ENCODE data around the gene RARRES2. TPM values are rescaled to one million over a fixed set of nuclear protein-coding genes. Genes with fewer than 3 reads are reported as not detected.
A peak's percentile ranks its signal among the peaks of the same experiment; 100 is the strongest.

Gene RARRES2
- total RNA-seq, 2 experiments from 2014 or later, result not detected

- H3K4me1 Mint-ChIP-seq, result peaks cover 37% of the 10 kb centered on the region
- peaks cover 3% of the 10 kb centered on the region for H3K9me3 Mint-ChIP-seq
- H3K4me3 Mint-ChIP-seq, result no peak overlapping the region
- peaks cover 7% of the 10 kb centered on the region for H3K36me3 Mint-ChIP-seq
- peaks cover 7% of the 10 kb centered on the region for H3K27me3 Mint-ChIP-seq
- ATAC-seq (ENCODE audit: low read depth), result no peak
- no peak overlapping the region for H3K27ac Mint-ChIP-seq
- POLR2A ChIA-PET, result interaction anchor here (0.5 to 1.0 kb wide), 2 partner anchors 51 to 65 kb away, joined by 3 read pairs; no protein-coding TSS in a partner anchor
- DNase-seq, result peak; percentile 25
Measured at GRCh38 chr7:150356265-150356897, 15.0 kb upstream of the RARRES2 start.

GRCh38 chr7:150355666-150356059 is 14.2 kb upstream of the RARRES2 start:
- DNase-seq, result peak; percentile 8
- no peak overlapping the region for H3K4me3 Mint-ChIP-seq

GRCh38 chr7:150351587-150352194 is 10.3 kb upstream of the RARRES2 start:
- H3K9me3 Mint-ChIP-seq, result no peaks in the 10 kb centered on the region
- no peak overlapping the region for H3K27ac Mint-ChIP-seq
- POLR2A ChIA-PET, result interaction anchor here (1.3 kb wide), 1 partner anchor 17 kb away, joined by 3 read pairs; the partner anchor contains the start of gene REPIN1
- H3K4me1 Mint-ChIP-seq, result peaks cover 4% of the 10 kb centered on the region
- H3K4me3 Mint-ChIP-seq, result no peak overlapping the region
- ATAC-seq (ENCODE audit: low read depth) (no peak), DNase-seq (no peak)
- peaks cover 10% of the 10 kb centered on the region for H3K27me3 Mint-ChIP-seq
- H3K36me3 Mint-ChIP-seq, result no peaks in the 10 kb centered on the region

More at GRCh38 chr7:150355666-150356059, 14.2 kb upstream of the RARRES2 start:
- peaks cover 3% of the 10 kb centered on the region for H3K9me3 Mint-ChIP-seq
- peaks cover 7% of the 10 kb centered on the region for H3K36me3 Mint-ChIP-seq
- ATAC-seq (ENCODE audit: low read depth), result no peak
- H3K27me3 Mint-ChIP-seq, result peaks cover 7% of the 10 kb centered on the region
- peaks cover 37% of the 10 kb centered on the region for H3K4me1 Mint-ChIP-seq
- POLR2A ChIA-PET, result interaction anchor here (0.6 to 1.0 kb wide), 3 partner anchors 17 to 51 kb away, joined by 3 read pairs; no protein-coding TSS in a partner anchor
- H3K27ac Mint-ChIP-seq, result no peak overlapping the region

- peaks cover 35% of the 10 kb centered on the region for H3K27me3 Mint-ChIP-seq
- H3K36me3 Mint-ChIP-seq, result no peaks in the 10 kb centered on the region
- no peaks in the 10 kb centered on the region for H3K9me3 Mint-ChIP-seq
- POLR2A ChIA-PET, result no interaction called here
- no peak overlapping the region for H3K27ac Mint-ChIP-seq
- no peak for DNase-seq
- H3K4me1 Mint-ChIP-seq, result no peaks in the 10 kb centered on the region
- no peak overlapping the region for H3K4me3 Mint-ChIP-seq
- no peak for ATAC-seq (ENCODE audit: low read depth)
Measured at GRCh38 chr7:150346922-150347321, 5.5 kb upstream of the RARRES2 start.

GRCh38 chr7:150345012-150345411 is 3.6 kb upstream of the RARRES2 start:
- no peak overlapping the region for H3K4me3 Mint-ChIP-seq
- DNase-seq, result no peak

GRCh38 chr7:150344299-150344698 is 2.9 kb upstream of the RARRES2 start:
- Mint-ChIP-seq H3K9me3 (no peaks in the 10 kb centered on the region), H3K4me1 (peaks cover 2% of the 10 kb centered on the region), H3K27ac (no peak overlapping the region), H3K27me3 (peaks cover 39% of the 10 kb centered on the region), H3K4me3 (no peak overlapping the region), H3K36me3 (no peaks in the 10 kb centered on the region)
- DNase-seq (no peak), ATAC-seq (ENCODE audit: low read depth) (no peak)
- POLR2A ChIA-PET, result no interaction called here

More at GRCh38 chr7:150345012-150345411, 3.6 kb upstream of the RARRES2 start:
- Mint-ChIP-seq H3K9me3 (no peaks in the 10 kb centered on the region), H3K27ac (no peak overlapping the region), H3K4me1 (peaks cover 2% of the 10 kb centered on the region), H3K27me3 (peaks cover 39% of the 10 kb centered on the region), H3K36me3 (no peaks in the 10 kb centered on the region)
- no peak for ATAC-seq (ENCODE audit: low read depth)
- POLR2A ChIA-PET, result interaction anchor here (0.6 kb wide), 1 partner anchor 46 kb away, joined by 4 read pairs; no protein-coding TSS in a partner anchor

GRCh38 chr7:150343225-150343624 is 1.8 kb upstream of the RARRES2 start:
- H3K27me3 Mint-ChIP-seq, result peaks cover 35% of the 10 kb centered on the region
- POLR2A ChIA-PET, result no interaction called here
- no peak overlapping the region for H3K4me3 Mint-ChIP-seq
- no peak for DNase-seq
- H3K4me1 Mint-ChIP-seq, result peaks cover 2% of the 10 kb centered on the region
- H3K27ac Mint-ChIP-seq, result no peak overlapping the region
- no peaks in the 10 kb centered on the region for H3K9me3 Mint-ChIP-seq
- ATAC-seq (ENCODE audit: low read depth), result no peak
- H3K36me3 Mint-ChIP-seq, result no peaks in the 10 kb centered on the region

GRCh38 chr7:150342121-150342408 is 636 bp upstream of the RARRES2 start:
- Mint-ChIP-seq H3K9me3 (no peaks in the 10 kb centered on the region), H3K36me3 (peaks cover 3% of the 10 kb centered on the region), H3K4me3 (no peak overlapping the region), H3K27me3 (peaks cover 35% of the 10 kb centered on the region), H3K4me1 (peaks cover 2% of the 10 kb centered on the region), H3K27ac (peak overlapping the region; percentile 24)
- ATAC-seq (ENCODE audit: low read depth) (no peak), DNase-seq (peak; percentile 7)
- POLR2A ChIA-PET, result no interaction called here

GRCh38 chr7:150340875-150341262 is 560 bp downstream of the RARRES2 start:
- no peak overlapping the region for H3K27ac Mint-ChIP-seq

GRCh38 chr7:150340024-150340749 is 1.2 kb downstream of the RARRES2 start:
- peaks cover 3% of the 10 kb centered on the region for H3K36me3 Mint-ChIP-seq
- H3K4me3 Mint-ChIP-seq, result no peak overlapping the region
- DNase-seq (no peak), ATAC-seq (ENCODE audit: low read depth) (peak; percentile 56)
- no peak overlapping the region for H3K27ac Mint-ChIP-seq
- H3K9me3 Mint-ChIP-seq, result no peaks in the 10 kb centered on the region
- POLR2A ChIA-PET, result interaction anchor here (0.9 to 1.3 kb wide), 2 partner anchors 29 to 93 kb away, joined by 3 read pairs; partner anchors contain the start of gene REPIN1
- H3K4me1 Mint-ChIP-seq, result peaks cover 2% of the 10 kb centered on the region
- peaks cover 28% of the 10 kb centered on the region for H3K27me3 Mint-ChIP-seq

More at GRCh38 chr7:150340875-150341262, 560 bp downstream of the RARRES2 start:
- peaks cover 28% of the 10 kb centered on the region for H3K27me3 Mint-ChIP-seq
- ATAC-seq (ENCODE audit: low read depth) (no peak), DNase-seq (peak; percentile 15)
- peaks cover 2% of the 10 kb centered on the region for H3K4me1 Mint-ChIP-seq
- no peak overlapping the region for H3K4me3 Mint-ChIP-seq
- peaks cover 3% of the 10 kb centered on the region for H3K36me3 Mint-ChIP-seq
- H3K9me3 Mint-ChIP-seq, result no peaks in the 10 kb centered on the region
- POLR2A ChIA-PET, result interaction anchor here (0.6 to 0.9 kb wide), 2 partner anchors 92 to 443 kb away, joined by 3 read pairs; no protein-coding TSS in a partner anchor

- Mint-ChIP-seq H3K9me3 (no peaks in the 10 kb centered on the region), H3K27me3 (peaks cover 28% of the 10 kb centered on the region), H3K36me3 (peaks cover 3% of the 10 kb centered on the region), H3K4me3 (no peak overlapping the region), H3K27ac (no peak overlapping the region), H3K4me1 (peaks cover 2% of the 10 kb centered on the region)
- DNase-seq (no peak), ATAC-seq (ENCODE audit: low read depth) (no peak)
- POLR2A ChIA-PET, result interaction anchor here (1.3 kb wide), 1 partner anchor 30 kb away, joined by 3 read pairs; the partner anchor contains the start of gene REPIN1
Measured at GRCh38 chr7:150339409-150339809, 2.0 kb downstream of the RARRES2 start.

- H3K4me3 Mint-ChIP-seq, result no peak overlapping the region
- peaks cover 3% of the 10 kb centered on the region for H3K36me3 Mint-ChIP-seq
- no peaks in the 10 kb centered on the region for H3K9me3 Mint-ChIP-seq
- H3K27me3 Mint-ChIP-seq, result peaks cover 24% of the 10 kb centered on the region
- POLR2A ChIA-PET, result interaction anchor here (0.5 to 0.7 kb wide), 2 partner anchors 15 to 17 kb away, joined by 3 read pairs; partner anchors contain the start of genes ACTR3C and LRRC61
- no peak overlapping the region for H3K27ac Mint-ChIP-seq
- H3K4me1 Mint-ChIP-seq, result peaks cover 2% of the 10 kb centered on the region
- no peak for ATAC-seq (ENCODE audit: low read depth)
- no peak for DNase-seq
Measured at GRCh38 chr7:150338166-150338829, 3.1 kb downstream of the RARRES2 start.

- DNase-seq (no peak), ATAC-seq (ENCODE audit: low read depth) (no peak)
- POLR2A ChIA-PET, result interaction anchor here (0.6 to 0.7 kb wide), 2 partner anchors 15 to 1014 kb away, joined by 3 read pairs; partner anchors contain the start of genes ACTR3C and LRRC61
- no peak overlapping the region for H3K4me3 Mint-ChIP-seq
- no peak overlapping the region for H3K27ac Mint-ChIP-seq
- H3K9me3 Mint-ChIP-seq, result no peaks in the 10 kb centered on the region
- peaks cover 17% of the 10 kb centered on the region for H3K27me3 Mint-ChIP-seq
- H3K36me3 Mint-ChIP-seq, result peaks cover 3% of the 10 kb centered on the region
- peaks cover 2% of the 10 kb centered on the region for H3K4me1 Mint-ChIP-seq
Measured at GRCh38 chr7:150337659-150338081, 3.8 kb downstream of the RARRES2 start.
